GM18526 (cell line): Measurements from ENCODE around the gene TRMT2A.

Experiments
- POLR2A ChIP-seq: IDR thresholded peaks from 3 replicates; pipeline ENCODE4 v1.6.1; 2011; ENCODE audit not compliant: insufficient read length; ENCODE audit errors: extremely low read depth

The TRMT2A gene

DNA sequence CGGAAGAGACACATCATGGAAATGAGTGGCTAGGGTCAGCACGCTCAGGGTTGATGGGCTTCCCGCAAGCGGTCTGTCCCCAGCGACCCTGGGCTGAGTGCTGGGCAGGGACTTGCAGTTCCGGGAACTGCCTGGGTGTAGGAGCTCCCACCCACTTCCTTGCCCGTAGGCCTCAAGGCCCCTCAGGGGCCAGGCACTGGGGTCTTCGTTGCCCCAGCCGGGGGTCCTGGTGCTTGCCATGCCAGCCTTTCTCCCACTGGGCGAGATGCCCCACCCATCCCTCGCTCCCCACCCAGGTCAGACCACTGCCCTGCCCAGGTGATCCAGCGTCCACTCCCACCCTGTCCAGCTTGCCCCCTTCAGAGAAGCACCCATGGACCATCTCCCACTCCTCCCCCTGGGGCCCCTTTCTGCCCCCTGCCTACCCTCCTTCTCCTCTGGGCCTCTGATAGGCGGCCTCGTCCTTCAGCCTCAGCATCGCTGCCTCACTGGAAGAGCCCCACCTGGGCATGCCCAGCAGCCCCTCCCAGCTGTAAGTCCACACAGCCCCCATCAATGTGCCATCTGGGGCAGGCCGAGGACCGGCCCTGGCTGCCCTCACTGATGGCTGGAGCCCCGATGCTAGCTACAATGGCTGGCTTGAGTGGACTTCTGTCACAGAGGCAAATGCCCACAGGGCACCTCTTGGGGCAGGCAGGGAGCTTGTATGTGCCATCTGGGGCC lies 54.8 kb downstream of the TRMT2A start:
- no peak for TF ChIP-seq POLR2A
